ENCODE results near the gene GPR179.

The GPR179 gene

DNA sequence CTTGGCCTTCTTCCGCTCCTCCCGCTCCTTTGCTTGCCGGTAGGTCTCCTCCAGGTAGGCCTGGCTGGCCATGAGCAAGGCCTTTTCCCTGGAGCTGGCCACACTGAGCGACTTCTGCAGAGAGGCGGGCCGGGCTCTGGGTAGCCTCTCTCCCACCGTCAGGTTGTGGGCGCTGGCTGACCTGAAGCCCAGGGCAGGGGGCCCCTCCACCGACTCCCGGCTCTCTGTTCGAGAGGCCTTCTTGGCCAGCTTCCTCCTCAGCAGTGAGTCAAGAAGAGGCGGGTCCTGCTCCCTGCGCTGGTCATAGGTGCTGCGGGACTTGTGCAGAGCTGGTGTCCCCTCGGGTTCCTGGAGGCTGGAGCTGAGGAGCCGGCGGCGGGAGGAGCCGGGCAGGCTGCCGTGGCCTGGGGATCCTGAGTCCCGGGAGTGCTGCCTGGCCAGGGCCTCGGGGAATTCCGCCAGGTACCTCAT is 12.8 kb downstream of the GPR179 start:
- Histone ChIP-seq H3K27ac (ENCODE audit: low read depth, low read length) (no peak overlapping the region), H3K9me3 (ENCODE audit: control insufficient read depth in 1 of 2, low read length in 2 of 2) (no peaks in the 10 kb centered on the region), H3K4me3 (ENCODE audit: low read depth in 1 of 2, low read length in 2 of 2) (no peak overlapping the region), H3K36me3 (ENCODE audit: control insufficient read depth in 1 of 2, insufficient read depth in 2 of 2, low read length in 2 of 2) (no peaks in the 10 kb centered on the region), H3K4me1 (ENCODE audit: control insufficient read depth in 1 of 2, insufficient read depth in 2 of 2, low read length in 2 of 2) (no peaks in the 10 kb centered on the region), H3K27me3 (ENCODE audit: control insufficient read depth in 1 of 2, insufficient read depth in 2 of 2, low read length in 2 of 2) (no peaks in the 10 kb centered on the region), H3K9ac (ENCODE audit: low read depth in 1 of 2, low read length in 2 of 2) (no peak overlapping the region)

DNA sequence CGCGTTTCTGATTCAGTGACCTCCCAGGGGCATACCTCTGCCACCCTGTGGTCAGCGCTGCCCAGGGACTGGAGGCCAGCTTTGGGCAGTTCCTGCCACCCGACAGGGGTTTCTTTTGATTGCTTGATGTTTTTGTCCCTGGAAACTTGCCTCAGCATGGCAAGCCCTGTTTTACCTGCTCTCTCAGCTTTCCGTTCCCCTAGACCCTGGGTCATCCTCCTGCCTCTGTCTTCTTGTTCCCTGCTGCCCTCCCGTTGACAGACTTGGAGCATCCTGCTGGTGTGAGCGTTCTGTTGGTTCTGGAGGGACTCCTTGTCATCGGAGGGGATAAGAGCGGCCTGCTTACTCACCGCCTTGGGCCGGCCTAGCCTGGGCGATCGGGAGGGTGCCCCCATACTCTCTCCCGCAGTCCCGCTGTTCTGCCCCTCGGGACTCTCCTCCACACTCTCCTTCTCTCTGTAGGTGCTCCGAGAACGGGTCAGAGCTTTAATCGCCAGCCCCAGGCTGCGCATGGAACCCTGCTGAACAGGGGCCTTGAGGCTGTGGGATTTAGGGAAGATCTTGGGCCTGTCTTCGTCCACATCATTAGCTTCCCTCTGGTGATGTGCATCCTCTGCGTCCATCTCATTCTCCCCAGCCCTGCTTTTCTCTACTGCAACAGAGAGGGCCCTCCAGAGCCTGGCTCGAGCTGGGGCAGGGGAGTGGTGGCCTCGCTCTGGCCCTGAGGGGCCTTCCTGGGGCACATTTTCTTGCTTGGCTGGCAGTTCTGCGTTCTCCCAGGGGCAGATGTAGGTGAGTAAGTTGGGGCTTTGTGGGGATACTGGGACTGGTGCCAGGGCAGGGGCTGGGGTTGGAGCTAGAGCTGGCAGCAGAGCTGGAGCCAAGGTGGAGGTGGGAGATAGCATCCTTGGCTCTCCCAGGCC is 13.7 kb downstream of the GPR179 start:
- Histone ChIP-seq H3K27ac (ENCODE audit: low read depth, low read length) (no peak overlapping the region), H3K27me3 (ENCODE audit: control insufficient read depth in 1 of 2, insufficient read depth in 2 of 2, low read length in 2 of 2) (no peaks in the 10 kb centered on the region), H3K9ac (ENCODE audit: low read depth in 1 of 2, low read length in 2 of 2) (no peak overlapping the region), H3K36me3 (ENCODE audit: control insufficient read depth in 1 of 2, insufficient read depth in 2 of 2, low read length in 2 of 2) (no peaks in the 10 kb centered on the region), H3K4me1 (ENCODE audit: control insufficient read depth in 1 of 2, insufficient read depth in 2 of 2, low read length in 2 of 2) (no peaks in the 10 kb centered on the region), H3K9me3 (ENCODE audit: control insufficient read depth in 1 of 2, low read length in 2 of 2) (no peaks in the 10 kb centered on the region), H3K4me3 (ENCODE audit: low read depth in 1 of 2, low read length in 2 of 2) (no peak overlapping the region)

DNA sequence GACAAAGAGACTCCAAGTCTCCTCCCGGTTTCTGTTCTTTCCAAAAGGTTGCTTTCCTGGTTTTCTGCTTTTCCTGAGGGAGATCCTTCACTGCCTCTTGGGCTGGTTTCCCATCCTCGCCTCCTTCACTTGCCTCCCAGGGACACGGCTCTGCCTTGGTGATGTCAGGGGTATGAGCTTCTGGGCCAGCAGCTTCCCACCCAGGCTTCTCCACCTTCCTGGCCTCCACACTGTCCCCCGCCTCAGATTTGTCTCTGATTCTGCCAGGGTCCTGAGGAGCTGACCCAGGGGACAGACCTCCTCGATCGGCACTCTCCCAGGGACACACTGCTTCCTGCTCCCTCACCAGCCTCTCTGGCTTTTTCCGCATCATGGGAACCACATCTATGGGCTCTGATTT is 14.5 kb downstream of the GPR179 start:
- Histone ChIP-seq H3K9ac (ENCODE audit: low read depth in 1 of 2, low read length in 2 of 2) (no peak overlapping the region), H3K27me3 (ENCODE audit: control insufficient read depth in 1 of 2, insufficient read depth in 2 of 2, low read length in 2 of 2) (no peaks in the 10 kb centered on the region), H3K27ac (ENCODE audit: low read depth, low read length) (no peak overlapping the region), H3K9me3 (ENCODE audit: control insufficient read depth in 1 of 2, low read length in 2 of 2) (no peaks in the 10 kb centered on the region), H3K4me3 (ENCODE audit: low read depth in 1 of 2, low read length in 2 of 2) (no peak overlapping the region), H3K4me1 (ENCODE audit: control insufficient read depth in 1 of 2, insufficient read depth in 2 of 2, low read length in 2 of 2) (peaks cover 5 to 6% of the 10 kb centered on the region in 2 donors), H3K36me3 (ENCODE audit: control insufficient read depth in 1 of 2, insufficient read depth in 2 of 2, low read length in 2 of 2) (no peaks in the 10 kb centered on the region)

DNA sequence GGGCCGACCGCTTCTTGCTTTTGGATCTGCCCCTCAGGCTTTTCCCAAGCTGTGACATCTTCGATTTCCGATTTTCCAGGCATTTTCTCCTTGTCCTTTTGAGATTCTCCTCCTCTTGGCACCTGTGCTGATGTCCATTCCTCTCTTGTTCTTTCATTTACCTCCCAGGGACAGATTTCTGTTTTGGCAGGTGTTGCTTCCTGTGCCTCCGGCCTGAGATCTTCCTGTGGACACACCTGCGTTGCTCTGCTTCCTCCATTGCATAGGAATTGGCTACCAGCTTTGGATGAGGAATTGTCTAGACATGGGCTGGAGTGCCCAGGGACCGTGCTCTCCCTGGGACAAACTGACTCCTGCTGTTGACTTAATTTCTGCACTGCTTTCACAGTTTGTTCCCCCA is 15.1 kb downstream of the GPR179 start:
- H3K27me3 ChIP-seq (ENCODE audit: control insufficient read depth in 1 of 2, insufficient read depth in 2 of 2, low read length in 2 of 2) = no peaks in the 10 kb centered on the region
- H3K9ac ChIP-seq (ENCODE audit: low read depth in 1 of 2, low read length in 2 of 2) = no peak overlapping the region
- H3K36me3 ChIP-seq (ENCODE audit: control insufficient read depth in 1 of 2, insufficient read depth in 2 of 2, low read length in 2 of 2) = no peaks in the 10 kb centered on the region
- no peak overlapping the region for H3K27ac ChIP-seq (ENCODE audit: low read depth, low read length)
- H3K4me3 ChIP-seq (ENCODE audit: low read depth in 1 of 2, low read length in 2 of 2) = no peak overlapping the region
- H3K4me1 ChIP-seq (ENCODE audit: control insufficient read depth in 1 of 2, insufficient read depth in 2 of 2, low read length in 2 of 2) = peaks cover 5 to 10% of the 10 kb centered on the region in 2 donors
- no peaks in the 10 kb centered on the region for H3K9me3 ChIP-seq (ENCODE audit: control insufficient read depth in 1 of 2, low read length in 2 of 2)

DNA sequence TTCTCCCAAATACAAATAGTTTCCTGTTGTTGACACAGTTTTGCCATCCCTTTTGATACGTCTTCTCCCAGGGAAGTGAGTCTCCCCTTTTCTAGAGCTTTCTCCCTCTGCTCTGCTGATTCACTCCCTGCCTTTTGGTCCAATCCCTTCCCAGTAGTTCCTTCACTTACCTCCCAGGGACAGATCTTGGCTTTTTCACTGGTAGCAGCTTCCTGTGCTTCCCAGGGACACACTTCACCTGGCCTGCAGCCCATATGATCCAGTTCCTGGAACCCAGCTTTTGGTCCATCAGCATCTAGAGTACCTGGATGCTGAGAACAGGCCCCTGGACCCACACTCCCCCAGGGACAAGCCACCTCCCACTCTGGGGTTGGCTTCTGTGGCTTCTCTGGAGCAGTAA is 15.8 kb downstream of the GPR179 start:
- no peak overlapping the region for H3K4me3 ChIP-seq (ENCODE audit: low read depth in 1 of 2, low read length in 2 of 2)
- peaks cover 0 to 4% of the 10 kb centered on the region in 2 donors for H3K36me3 ChIP-seq (ENCODE audit: control insufficient read depth in 1 of 2, insufficient read depth in 2 of 2, low read length in 2 of 2)
- no peaks in the 10 kb centered on the region for H3K27me3 ChIP-seq (ENCODE audit: control insufficient read depth in 1 of 2, insufficient read depth in 2 of 2, low read length in 2 of 2)
- H3K9ac ChIP-seq (ENCODE audit: low read depth in 1 of 2, low read length in 2 of 2) = no peak overlapping the region
- no peaks in the 10 kb centered on the region for H3K9me3 ChIP-seq (ENCODE audit: control insufficient read depth in 1 of 2, low read length in 2 of 2)
- no peak overlapping the region for H3K27ac ChIP-seq (ENCODE audit: low read depth, low read length)
- peaks cover 5 to 10% of the 10 kb centered on the region in 2 donors for H3K4me1 ChIP-seq (ENCODE audit: control insufficient read depth in 1 of 2, insufficient read depth in 2 of 2, low read length in 2 of 2)

DNA sequence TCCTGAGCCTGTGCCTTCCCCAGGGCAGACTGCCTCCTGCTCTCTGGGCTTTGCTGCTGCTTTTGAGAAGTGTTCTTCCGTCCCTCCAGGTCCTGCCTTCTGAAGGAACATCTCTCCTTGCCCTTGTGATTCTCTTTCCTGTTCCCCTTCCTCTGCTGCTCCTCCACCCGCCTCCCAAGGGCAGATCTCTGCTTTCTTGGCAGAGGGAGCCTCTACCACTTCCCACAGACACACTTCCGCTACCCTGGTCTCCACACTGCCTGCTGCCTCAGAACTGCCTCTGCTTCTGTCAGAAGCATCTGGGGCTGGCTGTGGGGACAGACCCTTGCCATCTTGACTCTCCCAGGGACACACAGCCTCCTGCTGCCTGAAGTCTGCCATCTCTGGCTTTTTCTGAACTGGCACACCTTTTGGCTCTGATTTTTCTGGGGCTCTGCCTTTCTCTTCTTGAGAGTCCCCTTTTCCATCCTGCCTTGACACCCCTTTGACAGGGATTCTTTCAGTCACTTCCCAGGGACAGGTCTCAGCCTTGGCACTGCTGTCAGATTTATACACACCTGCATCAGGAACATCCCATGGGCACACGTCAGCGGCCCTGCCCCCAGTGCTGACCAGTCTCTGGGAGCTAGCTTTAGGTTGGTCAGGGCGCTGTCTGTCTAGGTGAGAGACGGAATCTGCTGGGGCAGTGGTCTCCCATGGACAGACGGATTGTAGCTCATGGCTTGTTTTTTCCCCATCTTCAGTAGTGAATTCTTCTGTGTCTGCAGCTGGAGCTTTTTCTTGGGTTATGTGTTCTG is 16.6 kb downstream of the GPR179 start:
- peaks cover 5 to 10% of the 10 kb centered on the region in 2 donors for H3K4me1 ChIP-seq (ENCODE audit: control insufficient read depth in 1 of 2, insufficient read depth in 2 of 2, low read length in 2 of 2)
- H3K4me3 ChIP-seq (ENCODE audit: low read depth in 1 of 2, low read length in 2 of 2) = no peak overlapping the region
- peaks cover 0 to 11% of the 10 kb centered on the region in 2 donors for H3K36me3 ChIP-seq (ENCODE audit: control insufficient read depth in 1 of 2, insufficient read depth in 2 of 2, low read length in 2 of 2)
- H3K27me3 ChIP-seq (ENCODE audit: control insufficient read depth in 1 of 2, insufficient read depth in 2 of 2, low read length in 2 of 2) = no peaks in the 10 kb centered on the region
- no peak overlapping the region for H3K27ac ChIP-seq (ENCODE audit: low read depth, low read length)
- H3K9ac ChIP-seq (ENCODE audit: low read depth in 1 of 2, low read length in 2 of 2) = no peak overlapping the region
- H3K9me3 ChIP-seq (ENCODE audit: control insufficient read depth in 1 of 2, low read length in 2 of 2) = no peaks in the 10 kb centered on the region

DNA sequence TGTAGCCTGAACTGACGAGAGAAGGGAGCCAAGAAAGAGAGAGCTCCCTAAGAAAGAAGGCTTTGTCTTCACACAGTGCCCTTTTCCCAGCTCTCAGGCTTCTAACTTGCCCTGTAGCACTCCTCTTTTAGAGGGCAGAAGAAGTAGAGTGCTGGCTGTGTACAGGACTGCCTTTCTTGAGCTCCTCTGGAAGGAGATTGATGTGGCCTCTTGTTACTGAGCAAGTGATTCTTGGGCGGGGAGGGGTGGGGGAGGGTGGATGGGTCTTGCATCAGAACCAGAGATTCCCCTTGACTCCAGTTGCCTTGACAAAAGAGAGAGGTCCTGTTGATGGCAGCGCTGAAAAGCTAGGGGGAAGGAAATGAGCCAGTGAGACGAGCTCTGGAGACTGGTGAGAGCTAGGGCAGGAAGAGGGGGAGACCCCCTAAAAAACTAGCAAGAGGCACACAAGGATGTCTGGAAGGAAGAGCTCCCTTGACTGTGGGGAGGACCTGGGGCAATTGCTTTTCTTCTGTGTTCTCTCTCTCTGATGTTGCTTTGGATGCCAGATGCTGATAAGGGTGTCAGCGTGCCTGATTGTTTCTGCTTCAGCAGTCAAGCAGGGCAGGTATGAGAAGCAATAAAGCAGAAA is 18.4 kb downstream of the GPR179 start:
- Histone ChIP-seq H3K27me3 (ENCODE audit: control insufficient read depth in 1 of 2, insufficient read depth in 2 of 2, low read length in 2 of 2) (no peaks in the 10 kb centered on the region), H3K4me1 (ENCODE audit: control insufficient read depth in 1 of 2, insufficient read depth in 2 of 2, low read length in 2 of 2) (peaks cover 5 to 10% of the 10 kb centered on the region in 2 donors), H3K27ac (ENCODE audit: low read depth, low read length) (no peak overlapping the region), H3K4me3 (ENCODE audit: low read depth in 1 of 2, low read length in 2 of 2) (no peak overlapping the region), H3K36me3 (ENCODE audit: control insufficient read depth in 1 of 2, insufficient read depth in 2 of 2, low read length in 2 of 2) (peaks cover 4 to 19% of the 10 kb centered on the region in 2 donors), H3K9ac (ENCODE audit: low read depth in 1 of 2, low read length in 2 of 2) (no peak overlapping the region), H3K9me3 (ENCODE audit: control insufficient read depth in 1 of 2, low read length in 2 of 2) (no peaks in the 10 kb centered on the region)

DNA sequence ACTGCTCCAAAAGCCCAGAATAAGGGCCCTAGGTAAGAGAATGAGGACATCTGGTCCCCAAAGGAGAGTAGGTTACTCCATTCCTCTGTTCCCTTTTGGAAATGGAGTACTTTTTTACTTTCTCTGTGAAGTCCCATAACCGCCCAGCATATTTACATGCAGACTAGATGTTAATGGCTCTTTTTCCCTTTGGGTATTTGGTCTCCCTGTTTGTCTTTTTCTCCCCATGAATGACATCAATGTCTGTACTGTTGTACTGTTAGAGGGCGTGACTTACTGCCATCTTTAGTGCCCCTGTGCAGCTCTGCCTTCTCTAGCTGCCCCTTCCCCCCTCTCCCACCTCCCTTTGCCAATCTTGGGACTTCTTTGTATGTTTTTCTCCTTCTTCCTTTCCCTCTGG is 19.0 kb downstream of the GPR179 start:
- Histone ChIP-seq H3K4me3 (ENCODE audit: low read depth in 1 of 2, low read length in 2 of 2) (no peak overlapping the region), H3K27me3 (ENCODE audit: control insufficient read depth in 1 of 2, insufficient read depth in 2 of 2, low read length in 2 of 2) (no peaks in the 10 kb centered on the region), H3K4me1 (ENCODE audit: control insufficient read depth in 1 of 2, insufficient read depth in 2 of 2, low read length in 2 of 2) (peaks cover 5 to 10% of the 10 kb centered on the region in 2 donors), H3K36me3 (ENCODE audit: control insufficient read depth in 1 of 2, insufficient read depth in 2 of 2, low read length in 2 of 2) (peaks cover 4 to 21% of the 10 kb centered on the region in 2 donors), H3K27ac (ENCODE audit: low read depth, low read length) (no peak overlapping the region), H3K9ac (ENCODE audit: low read depth in 1 of 2, low read length in 2 of 2) (no peak overlapping the region), H3K9me3 (ENCODE audit: control insufficient read depth in 1 of 2, low read length in 2 of 2) (no peaks in the 10 kb centered on the region)

DNA sequence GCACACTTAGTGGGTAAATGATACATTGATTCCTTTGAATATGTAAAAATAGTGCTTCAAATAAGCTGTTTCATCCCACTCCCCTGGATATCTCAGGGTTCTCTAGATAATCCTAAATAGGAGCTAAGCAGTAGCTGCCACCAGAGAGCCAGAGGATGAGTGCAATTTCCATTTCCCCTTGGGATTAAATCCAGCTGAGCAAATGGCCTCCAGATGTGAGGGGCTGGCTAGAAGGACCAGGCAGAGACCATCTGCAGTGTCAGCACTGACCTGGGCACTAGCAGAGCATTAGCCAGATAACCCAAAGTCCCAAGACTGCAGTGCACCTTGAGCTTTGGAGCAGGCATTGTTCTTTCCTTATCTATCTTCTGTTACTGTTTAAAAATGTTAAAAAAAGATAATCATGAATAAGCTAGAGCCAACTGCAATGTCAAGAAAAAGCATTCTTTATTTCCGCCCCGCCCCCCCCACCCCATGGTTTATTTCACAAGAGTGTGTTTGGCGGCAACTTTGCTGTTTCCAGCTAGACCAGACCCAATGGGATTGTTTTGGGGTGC is 19.5 kb downstream of the GPR179 start:
- H3K4me3 ChIP-seq (ENCODE audit: low read depth in 1 of 2, low read length in 2 of 2) = no peak overlapping the region

More for the DNA sequence above, 19.5 kb downstream of the GPR179 start:
- no peaks in the 10 kb centered on the region for H3K9me3 ChIP-seq (ENCODE audit: control insufficient read depth in 1 of 2, low read length in 2 of 2)
- H3K27me3 ChIP-seq (ENCODE audit: control insufficient read depth in 1 of 2, insufficient read depth in 2 of 2, low read length in 2 of 2) = no peaks in the 10 kb centered on the region
- no peak overlapping the region for H3K9ac ChIP-seq (ENCODE audit: low read depth in 1 of 2, low read length in 2 of 2)
- H3K4me1 ChIP-seq (ENCODE audit: control insufficient read depth in 1 of 2, insufficient read depth in 2 of 2, low read length in 2 of 2) = peaks cover 5 to 10% of the 10 kb centered on the region in 2 donors
- H3K27ac ChIP-seq (ENCODE audit: low read depth, low read length) = no peak overlapping the region
- peaks cover 7 to 25% of the 10 kb centered on the region in 2 donors for H3K36me3 ChIP-seq (ENCODE audit: control insufficient read depth in 1 of 2, insufficient read depth in 2 of 2, low read length in 2 of 2)

Data from duodenal mucosa (tissue), 2 donors.